ENCODE results near the gene SSR2.
A peak's percentile ranks its signal among the peaks of the same experiment; 100 is the strongest.

Gene SSR2

DNA sequence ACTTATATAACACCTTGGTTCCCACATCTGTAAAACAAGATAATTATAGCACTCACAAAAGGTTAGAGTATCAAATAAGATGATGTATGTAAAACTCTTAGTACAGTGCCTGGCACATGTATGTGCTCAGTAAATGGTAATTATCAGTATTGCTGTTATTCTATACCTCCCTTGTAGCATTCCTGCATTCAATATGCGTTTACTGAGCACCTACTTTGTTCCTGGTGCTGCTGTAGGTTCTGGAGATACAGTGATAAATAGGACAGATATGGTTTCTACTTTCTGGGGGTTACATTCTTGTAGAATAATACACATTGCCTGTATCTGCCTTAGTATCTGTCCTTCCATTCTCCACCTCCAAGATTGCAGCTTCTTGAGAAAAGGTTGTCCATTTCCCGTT, 1.2 kb upstream of the SSR2 start:
- Mint-ChIP-seq H3K36me3 (ENCODE audit: low read depth) (peaks cover 38% of the 10 kb centered on the region), H3K27ac (no peak overlapping the region), H3K4me3 (no peak overlapping the region), H3K4me1 (ENCODE audit: low read depth) (peaks cover 33% of the 10 kb centered on the region), H3K9me3 (no peaks in the 10 kb centered on the region), H3K27me3 (peaks cover 30% of the 10 kb centered on the region)
- intact Hi-C loops (cut with micrococcal nuclease), result no loop called here

DNA sequence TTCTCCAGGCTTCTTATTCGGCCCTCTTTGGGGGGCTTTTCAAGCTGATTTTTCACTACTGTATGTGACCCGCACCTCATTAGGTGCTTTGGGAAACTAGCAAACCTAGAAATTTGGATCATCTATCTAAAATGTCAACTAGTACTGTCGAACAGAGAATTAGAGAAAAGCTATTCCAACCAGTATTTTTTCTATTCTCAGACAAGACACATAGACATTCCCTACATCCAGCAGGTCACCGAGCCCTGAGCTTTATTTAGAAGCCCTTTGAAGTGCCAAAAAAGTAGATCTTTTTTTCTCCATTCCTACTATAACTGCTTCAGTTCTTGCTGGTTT, 310 bp upstream of the SSR2 start:
- Mint-ChIP-seq H3K27ac (peak overlapping the region; percentile 94), H3K4me3 (peak overlapping the region; percentile 97), H3K4me1 (ENCODE audit: low read depth) (peaks cover 31% of the 10 kb centered on the region), H3K27me3 (peaks cover 29% of the 10 kb centered on the region), H3K9me3 (no peaks in the 10 kb centered on the region), H3K36me3 (ENCODE audit: low read depth) (peaks cover 47% of the 10 kb centered on the region)
- intact Hi-C loops (cut with micrococcal nuclease), result no loop called here

DNA sequence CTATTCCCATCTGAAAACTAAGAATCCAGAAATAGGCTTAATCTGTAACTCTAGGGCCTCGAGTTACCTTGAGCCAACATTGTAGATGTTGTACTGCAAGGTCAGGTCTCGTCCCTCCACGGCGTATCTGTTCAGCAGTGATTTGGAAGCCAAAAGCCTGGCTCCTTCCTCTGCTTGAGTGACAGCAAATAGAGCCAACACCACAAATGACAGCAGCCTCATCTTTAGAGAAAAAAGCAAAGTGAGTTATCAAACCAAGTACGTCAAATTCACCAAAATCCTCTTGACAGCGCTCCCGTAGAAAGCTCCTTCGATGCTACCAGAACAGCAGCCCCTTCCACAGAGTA, 832 bp downstream of the SSR2 start:
- Mint-ChIP-seq H3K4me1 (ENCODE audit: low read depth) (peaks cover 27% of the 10 kb centered on the region), H3K27ac (peak overlapping the region; percentile 94), H3K9me3 (no peaks in the 10 kb centered on the region), H3K4me3 (peak overlapping the region; percentile 97), H3K27me3 (peaks cover 18% of the 10 kb centered on the region), H3K36me3 (ENCODE audit: low read depth) (peaks cover 54% of the 10 kb centered on the region)
- intact Hi-C loops (cut with micrococcal nuclease), result loop anchor here (1.0 kb wide), 1 partner anchor 34 kb away; the partner anchor contains the start of gene LAMTOR2

GRCh38 chr1:156014829-156015228, 5.9 kb downstream of the SSR2 start:
- H3K36me3 Mint-ChIP-seq (ENCODE audit: low read depth), result peaks cover 92% of the 10 kb centered on the region
- intact Hi-C loops (cut with micrococcal nuclease), result no loop called here
- no peak overlapping the region for H3K27ac Mint-ChIP-seq
- H3K4me1 Mint-ChIP-seq (ENCODE audit: low read depth), result peaks cover 26% of the 10 kb centered on the region
- H3K9me3 Mint-ChIP-seq, result no peaks in the 10 kb centered on the region
- no peaks in the 10 kb centered on the region for H3K27me3 Mint-ChIP-seq
- H3K4me3 Mint-ChIP-seq, result no peak overlapping the region

DNA sequence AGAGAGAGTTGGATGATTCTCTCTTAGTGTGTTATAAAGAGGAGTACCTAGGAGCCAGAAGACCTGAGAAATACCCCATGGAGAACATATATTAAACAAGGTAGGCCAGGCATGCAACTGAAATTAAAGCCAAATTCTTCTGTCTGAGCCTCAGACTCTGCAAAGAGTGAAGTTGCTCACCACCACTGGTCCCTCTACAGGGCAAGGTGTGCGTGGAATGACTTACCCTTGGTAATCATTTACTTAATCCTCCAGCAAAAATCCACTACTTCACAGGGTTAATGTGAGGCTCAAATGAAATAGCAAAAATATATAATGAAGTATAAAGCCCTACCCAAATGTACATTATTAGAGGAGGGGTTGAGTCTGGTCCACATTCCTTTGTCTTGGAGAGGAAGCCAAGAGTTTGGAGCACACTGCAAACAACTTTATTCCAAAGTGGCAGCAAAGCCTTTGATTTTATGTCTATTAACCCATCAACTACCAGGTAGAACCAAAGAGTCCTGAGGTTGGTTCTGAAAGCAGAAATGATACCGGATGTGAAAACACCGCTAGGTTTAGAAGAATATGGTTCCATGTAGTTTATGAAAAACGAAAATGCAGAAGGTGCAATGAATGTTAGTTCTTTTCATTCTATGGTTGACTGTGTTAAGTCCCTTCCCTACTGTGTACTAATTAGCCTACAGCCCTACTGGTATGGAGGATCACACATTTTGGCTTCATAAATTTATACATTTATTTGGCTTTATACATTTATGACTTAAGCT, 8.5 kb downstream of the SSR2 start:
- no peaks in the 10 kb centered on the region for H3K9me3 Mint-ChIP-seq
- peaks cover 91% of the 10 kb centered on the region for H3K36me3 Mint-ChIP-seq (ENCODE audit: low read depth)
- no peak overlapping the region for H3K4me3 Mint-ChIP-seq
- peaks cover 10% of the 10 kb centered on the region for H3K4me1 Mint-ChIP-seq (ENCODE audit: low read depth)
- H3K27ac Mint-ChIP-seq, result no peak overlapping the region
- intact Hi-C loops (cut with micrococcal nuclease), result no loop called here
- H3K27me3 Mint-ChIP-seq, result no peaks in the 10 kb centered on the region

DNA sequence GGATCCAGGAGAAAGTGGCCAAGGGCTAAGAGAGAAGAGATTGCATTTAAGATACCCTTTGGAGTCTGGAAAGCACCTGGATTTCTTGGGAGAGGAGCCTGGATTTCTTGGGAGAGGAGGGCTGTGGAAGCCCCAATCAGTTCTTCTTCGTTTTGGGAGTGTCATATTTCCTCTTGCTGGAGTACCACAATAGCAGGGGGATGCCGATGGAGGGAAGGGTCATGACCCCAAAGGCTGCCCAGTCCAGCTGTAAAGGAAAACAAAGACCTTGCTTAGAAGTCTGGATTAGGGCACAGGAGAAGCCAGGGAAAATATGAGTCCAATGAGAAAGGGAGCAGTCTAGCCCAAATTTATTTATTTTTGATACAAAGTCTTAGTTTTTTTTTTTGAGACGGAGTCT, 11.3 kb downstream of the SSR2 start:
- Mint-ChIP-seq H3K27me3 (no peaks in the 10 kb centered on the region), H3K27ac (peak overlapping the region; percentile 26), H3K36me3 (ENCODE audit: low read depth) (peaks cover 76% of the 10 kb centered on the region), H3K4me1 (ENCODE audit: low read depth) (peaks cover 10% of the 10 kb centered on the region), H3K9me3 (no peaks in the 10 kb centered on the region), H3K4me3 (no peak overlapping the region)
- intact Hi-C loops (cut with micrococcal nuclease), result no loop called here

DNA sequence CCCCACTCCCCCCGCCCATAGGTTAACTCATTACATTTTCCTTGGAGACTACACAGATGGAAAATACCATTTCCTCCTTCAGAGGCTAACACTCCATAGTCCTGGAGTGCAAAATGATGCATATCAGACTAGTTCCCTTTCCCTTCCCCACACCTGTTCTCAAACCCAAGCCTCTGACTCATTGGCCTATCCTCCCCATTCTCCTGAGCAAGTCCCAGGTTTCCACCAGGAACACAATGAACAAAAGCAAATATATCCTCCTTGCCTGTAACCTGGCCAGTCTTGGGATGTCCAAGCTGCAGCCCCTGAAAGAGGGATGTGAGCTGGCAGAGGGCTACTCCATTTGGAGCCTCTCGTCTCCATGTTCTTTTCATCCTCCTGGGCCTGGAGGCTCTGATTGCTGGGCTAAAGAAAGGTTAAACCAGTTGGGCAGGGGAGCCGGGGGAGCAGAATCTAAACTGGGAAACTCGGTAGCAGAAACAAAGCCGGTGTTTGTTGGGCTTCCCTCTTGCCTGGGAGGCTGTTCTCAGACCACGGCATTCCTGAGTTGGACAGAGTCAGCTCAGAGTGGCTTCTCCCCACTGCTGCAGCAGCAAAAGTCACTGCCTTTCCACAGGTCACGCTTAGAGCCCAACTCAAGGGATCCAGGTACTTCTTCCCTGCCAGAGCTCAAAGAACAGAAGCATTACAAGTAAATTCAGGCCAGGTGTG, 13.9 kb downstream of the SSR2 start:
- Mint-ChIP-seq H3K36me3 (ENCODE audit: low read depth) (peaks cover 54% of the 10 kb centered on the region), H3K4me3 (no peak overlapping the region), H3K4me1 (ENCODE audit: low read depth) (peaks cover 13% of the 10 kb centered on the region), H3K27me3 (no peaks in the 10 kb centered on the region), H3K9me3 (no peaks in the 10 kb centered on the region), H3K27ac (no peak overlapping the region)
- intact Hi-C loops (cut with micrococcal nuclease), result no loop called here

GRCh38 chr1:156004843-156005584, 15.7 kb downstream of the SSR2 start:
- peaks cover 36% of the 10 kb centered on the region for H3K36me3 Mint-ChIP-seq (ENCODE audit: low read depth)
- no peak overlapping the region for H3K4me3 Mint-ChIP-seq

GRCh38 chr1:156003923-156004188, 16.9 kb downstream of the SSR2 start:
- Mint-ChIP-seq H3K27ac (no peak overlapping the region), H3K9me3 (no peaks in the 10 kb centered on the region), H3K4me3 (no peak overlapping the region), H3K36me3 (ENCODE audit: low read depth) (peaks cover 24% of the 10 kb centered on the region), H3K27me3 (no peaks in the 10 kb centered on the region), H3K4me1 (ENCODE audit: low read depth) (peaks cover 14% of the 10 kb centered on the region)
- intact Hi-C loops (cut with micrococcal nuclease), result no loop called here

More at GRCh38 chr1:156004843-156005584, 15.7 kb downstream of the SSR2 start:
- peaks cover 14% of the 10 kb centered on the region for H3K4me1 Mint-ChIP-seq (ENCODE audit: low read depth)
- no peaks in the 10 kb centered on the region for H3K27me3 Mint-ChIP-seq
- intact Hi-C loops (cut with micrococcal nuclease), result no loop called here
- no peaks in the 10 kb centered on the region for H3K9me3 Mint-ChIP-seq
- H3K27ac Mint-ChIP-seq, result no peak overlapping the region

DNA sequence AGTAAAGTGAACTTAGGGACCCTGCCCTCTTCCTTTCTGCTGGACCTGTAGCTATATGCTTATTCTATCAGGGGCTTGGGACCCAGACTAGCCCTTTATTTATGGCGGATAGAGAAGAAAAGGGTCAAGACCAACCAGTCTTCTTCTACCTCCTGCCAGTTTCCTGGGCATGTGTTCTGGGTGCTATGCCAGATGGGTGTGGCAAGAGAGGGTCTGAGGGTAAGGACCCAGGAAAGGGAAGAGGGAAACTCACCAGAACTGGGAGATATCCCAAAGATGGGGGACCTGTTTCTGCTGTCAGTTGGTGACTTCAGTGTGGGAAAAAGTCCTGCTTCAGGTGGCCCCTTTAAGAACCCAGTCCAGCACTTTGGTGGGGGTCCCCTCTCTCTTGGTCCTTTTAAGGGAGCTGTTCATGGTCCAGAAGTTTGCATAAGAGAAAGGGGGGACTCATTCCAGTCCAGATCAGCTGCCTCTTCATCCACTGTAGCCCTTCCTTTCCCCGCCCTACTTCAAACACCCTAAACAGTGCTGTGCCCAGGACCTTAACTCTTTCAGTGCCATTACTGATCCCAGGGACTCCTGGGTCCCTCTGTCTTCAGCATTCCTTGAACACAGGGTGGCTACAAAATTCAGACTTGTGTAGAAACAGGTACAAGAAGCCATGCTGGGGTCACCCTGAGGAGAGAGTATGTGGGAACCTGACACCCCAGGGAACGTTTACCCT, 18.4 kb downstream of the SSR2 start:
- Mint-ChIP-seq H3K27me3 (no peaks in the 10 kb centered on the region), H3K9me3 (no peaks in the 10 kb centered on the region), H3K4me1 (ENCODE audit: low read depth) (peaks cover 14% of the 10 kb centered on the region), H3K36me3 (ENCODE audit: low read depth) (peaks cover 10% of the 10 kb centered on the region), H3K27ac (peak overlapping the region; percentile 1), H3K4me3 (no peak overlapping the region)
- intact Hi-C loops (cut with micrococcal nuclease), result no loop called here

DNA sequence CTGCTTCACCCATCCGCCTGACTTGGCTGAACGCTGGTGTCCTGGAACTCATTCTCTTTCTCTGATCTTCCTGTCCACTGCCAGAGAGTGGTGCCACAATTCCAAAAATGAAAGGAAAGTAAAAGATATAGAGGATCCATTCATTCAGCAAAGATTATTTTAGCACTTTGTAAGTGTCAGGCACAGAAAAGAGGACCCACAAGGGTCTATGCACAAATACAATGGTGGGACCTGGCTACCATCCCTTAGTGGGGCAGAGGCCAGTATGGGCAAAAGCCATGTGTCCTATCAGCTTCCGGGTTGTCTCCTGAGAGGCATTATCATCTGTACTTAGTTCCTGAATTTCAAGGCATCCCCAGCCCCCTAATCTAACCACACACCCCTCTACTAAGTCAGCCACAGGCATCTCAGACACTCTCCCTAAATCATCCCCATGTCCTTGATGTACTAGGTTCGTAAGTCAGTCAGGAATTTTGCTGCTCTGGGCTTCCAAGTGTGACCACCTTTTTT, 19.0 kb downstream of the SSR2 start:
- Mint-ChIP-seq H3K9me3 (no peaks in the 10 kb centered on the region), H3K36me3 (ENCODE audit: low read depth) (peaks cover 4% of the 10 kb centered on the region), H3K27me3 (no peaks in the 10 kb centered on the region), H3K27ac (peak overlapping the region; percentile 1), H3K4me3 (no peak overlapping the region), H3K4me1 (ENCODE audit: low read depth) (peaks cover 14% of the 10 kb centered on the region)
- intact Hi-C loops (cut with micrococcal nuclease), result no loop called here

DNA sequence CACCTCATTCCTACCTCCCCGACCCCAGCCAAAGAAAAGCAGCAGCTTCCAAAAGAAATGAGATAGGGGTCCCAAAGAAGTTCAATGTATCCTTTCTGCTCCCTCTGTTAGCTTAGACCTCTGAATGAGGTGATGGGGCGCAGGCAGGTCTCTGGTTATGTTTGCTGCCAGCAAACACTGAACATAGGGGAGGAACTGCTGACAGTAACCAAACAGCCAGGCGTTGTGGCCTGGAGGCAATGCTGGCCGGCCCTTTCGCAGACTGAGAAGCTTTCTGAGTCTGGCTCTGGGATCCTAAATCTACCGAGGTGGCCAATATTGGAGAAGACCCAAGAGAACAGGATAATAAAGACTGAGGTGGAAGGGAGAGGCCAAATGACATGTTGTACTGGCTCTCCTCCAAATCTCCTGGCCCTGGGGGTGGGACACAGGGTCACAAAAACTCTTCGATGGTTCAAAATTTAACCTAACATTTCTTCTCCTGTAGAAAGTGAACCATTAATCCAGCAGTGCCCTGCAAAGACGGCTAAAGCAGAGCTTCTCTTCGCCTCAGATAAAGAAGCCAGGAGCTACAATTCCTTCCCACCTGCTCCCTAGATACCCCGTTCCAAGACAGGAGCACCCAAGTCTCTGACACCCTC, 19.6 kb downstream of the SSR2 start:
- intact Hi-C loops (cut with micrococcal nuclease), result no loop called here
- H3K27ac Mint-ChIP-seq, result peak overlapping the region; percentile 1
- H3K9me3 Mint-ChIP-seq, result no peaks in the 10 kb centered on the region
- no peak overlapping the region for H3K4me3 Mint-ChIP-seq
- no peaks in the 10 kb centered on the region for H3K27me3 Mint-ChIP-seq
- no peaks in the 10 kb centered on the region for H3K36me3 Mint-ChIP-seq (ENCODE audit: low read depth)
- H3K4me1 Mint-ChIP-seq (ENCODE audit: low read depth), result peaks cover 14% of the 10 kb centered on the region

DNA sequence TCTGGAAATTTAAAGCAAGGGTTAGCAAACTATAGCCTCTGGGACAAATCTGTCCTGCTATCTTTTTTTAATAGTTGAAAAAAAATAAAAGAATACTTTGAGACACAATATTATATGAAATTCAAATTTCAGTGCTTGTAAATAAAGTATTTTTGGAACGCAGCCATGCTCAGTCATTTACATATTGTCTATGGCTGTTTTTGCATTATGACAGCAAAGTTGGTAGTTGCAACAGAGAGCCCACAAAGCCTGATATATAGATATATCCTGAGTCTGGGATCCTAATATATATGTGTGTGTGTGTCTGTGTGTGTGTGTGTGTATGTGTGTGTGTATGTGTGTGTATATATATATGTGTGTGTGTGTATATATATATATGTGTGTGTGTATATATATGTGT, 20.8 kb downstream of the SSR2 start:
- peaks cover 14% of the 10 kb centered on the region for H3K4me1 Mint-ChIP-seq (ENCODE audit: low read depth)
- H3K36me3 Mint-ChIP-seq (ENCODE audit: low read depth), result no peaks in the 10 kb centered on the region
- peaks cover 5% of the 10 kb centered on the region for H3K27me3 Mint-ChIP-seq
- H3K4me3 Mint-ChIP-seq, result no peak overlapping the region
- H3K27ac Mint-ChIP-seq, result no peak overlapping the region
- no peaks in the 10 kb centered on the region for H3K9me3 Mint-ChIP-seq
- intact Hi-C loops (cut with micrococcal nuclease), result no loop called here
